Dermis microvascular lymphatic vessel endothelial cell (primary cell): ENCODE results near the gene TMEM176A. TPM values are rescaled to one million over a fixed set of nuclear protein-coding genes. Genes with fewer than 3 reads are reported as not detected.
"Not testable (repeated sequence)": the region's sequence is repeated elsewhere in the genome, so short reads cannot be mapped to it uniquely, and the experiment has no call there.

Experiments
- DNase-seq, 2 donors: peaks; one replicate each; pipeline versions ENCODE4 v3.0.0 to v3.0.0-alpha.2; 2010; ENCODE audit warnings: low read depth in 2 of 2
- total RNA-seq: library from RNA; depleted of rRNA; stranded (reverse); fragments of >200 nt; gene quantifications from 2 replicates; pipeline ENCODE4 v1.2.1, GENCODE V29; 2014

Gene TMEM176A
- total RNA-seq: not detected in 2 replicates

- DNase-seq: no peak
Measured at GRCh38 chr7:150800581-150801241, at the start of gene TMEM176A. TMEM176A (plus strand) TSS chr7:150800769; CDS start chr7:150801551, 782 bp downstream.

- DNase-seq: no peak
Measured at GRCh38 chr7:150751702-150752101, 48.9 kb upstream of the TMEM176A start.

- no peak for DNase-seq
Measured at GRCh38 chr7:150753239-150753638, 47.3 kb upstream of the TMEM176A start.

- peak; percentile 91 to 95 for DNase-seq
Measured at GRCh38 chr7:150753826-150754603, 46.6 kb upstream of the TMEM176A start.

GRCh38 chr7:150754951-150755350, 45.6 kb upstream of the TMEM176A start:
- DNase-seq: peak in 1 of 2 donors; percentile 29

GRCh38 chr7:150755473-150756099, 45.0 kb upstream of the TMEM176A start:
- peak; percentile 81 to 98 for DNase-seq

GRCh38 chr7:150756166-150756565, 44.4 kb upstream of the TMEM176A start:
- no peak for DNase-seq

- DNase-seq: peak; percentile 47 to 79
Measured at GRCh38 chr7:150756858-150757257, 43.7 kb upstream of the TMEM176A start.

GRCh38 chr7:150759479-150759878, 41.1 kb upstream of the TMEM176A start:
- DNase-seq: no peak

GRCh38 chr7:150766334-150766709, 34.2 kb upstream of the TMEM176A start:
- peak in 1 of 2 donors; percentile 24 for DNase-seq

GRCh38 chr7:150769768-150770167, 30.8 kb upstream of the TMEM176A start:
- DNase-seq: no peak

- DNase-seq: not testable (repeated sequence)
Measured at GRCh38 chr7:150774131-150774530, 26.4 kb upstream of the TMEM176A start.

GRCh38 chr7:150778014-150778737, 22.4 kb upstream of the TMEM176A start:
- no peak for DNase-seq

- peak; percentile 27 to 78 for DNase-seq
Measured at GRCh38 chr7:150778738-150779301, 21.7 kb upstream of the TMEM176A start.

- DNase-seq: no peak
Measured at GRCh38 chr7:150780292-150780691, 20.3 kb upstream of the TMEM176A start.

- DNase-seq: no peak
Measured at GRCh38 chr7:150781103-150781502, 19.5 kb upstream of the TMEM176A start.

GRCh38 chr7:150781961-150782360, 18.6 kb upstream of the TMEM176A start:
- DNase-seq: no peak

GRCh38 chr7:150784120-150784736, 16.3 kb upstream of the TMEM176A start:
- DNase-seq: peak; percentile 36 to 56

- DNase-seq: no peak
Measured at GRCh38 chr7:150784954-150785353, 15.6 kb upstream of the TMEM176A start.

- DNase-seq: no peak
Measured at GRCh38 chr7:150787321-150788281, 13.0 kb upstream of the TMEM176A start.
